HG03045 (cell line): Measurements from ENCODE around the gene GLI1.

ENCODE experiments used
- ATAC-seq: cut with Tn5 transposase; IDR thresholded peaks from one replicate; pipeline ENCODE4 v1.9.1; 2021; ENCODE audit warnings: mild to moderate bottlenecking, moderate library complexity; ENCODE audit not compliant: unreplicated experiment

GLI1 gene

DNA sequence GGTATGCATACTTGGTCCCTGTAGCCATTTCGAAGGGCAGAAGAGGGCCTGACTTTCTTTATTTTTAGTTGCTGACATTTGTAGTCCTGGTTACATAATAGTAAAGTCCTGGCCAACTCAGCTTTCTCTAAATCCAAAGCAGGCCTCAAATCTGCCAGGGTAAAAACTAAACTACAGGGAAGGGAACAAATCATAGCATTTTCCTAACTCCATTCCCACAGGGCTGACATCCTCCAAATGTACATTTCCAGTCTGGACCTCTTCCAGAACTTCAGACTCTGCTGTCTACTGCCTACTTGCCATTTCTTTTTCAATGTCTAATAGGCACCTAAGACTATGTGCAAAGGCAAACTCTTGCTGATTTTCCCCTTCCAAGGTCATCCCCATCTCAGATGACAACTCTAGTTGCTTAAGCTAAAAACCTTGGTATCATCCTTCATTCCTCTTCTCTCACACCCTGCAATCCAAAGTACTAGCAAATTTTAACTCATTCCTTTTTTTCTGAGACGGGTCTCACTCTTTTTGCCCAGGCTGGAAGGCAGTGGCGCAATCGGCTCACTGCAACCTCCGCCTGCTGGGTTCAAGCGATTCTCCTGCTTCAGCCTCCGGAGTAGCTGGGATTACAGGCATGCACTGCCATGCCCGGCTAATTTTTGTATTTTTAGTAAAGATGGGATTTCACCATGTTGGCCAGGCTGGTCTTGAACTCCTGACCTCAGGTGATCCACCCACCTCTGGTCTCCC, 58.8 kb downstream of the GLI1 start:
- no peak for ATAC-seq

DNA sequence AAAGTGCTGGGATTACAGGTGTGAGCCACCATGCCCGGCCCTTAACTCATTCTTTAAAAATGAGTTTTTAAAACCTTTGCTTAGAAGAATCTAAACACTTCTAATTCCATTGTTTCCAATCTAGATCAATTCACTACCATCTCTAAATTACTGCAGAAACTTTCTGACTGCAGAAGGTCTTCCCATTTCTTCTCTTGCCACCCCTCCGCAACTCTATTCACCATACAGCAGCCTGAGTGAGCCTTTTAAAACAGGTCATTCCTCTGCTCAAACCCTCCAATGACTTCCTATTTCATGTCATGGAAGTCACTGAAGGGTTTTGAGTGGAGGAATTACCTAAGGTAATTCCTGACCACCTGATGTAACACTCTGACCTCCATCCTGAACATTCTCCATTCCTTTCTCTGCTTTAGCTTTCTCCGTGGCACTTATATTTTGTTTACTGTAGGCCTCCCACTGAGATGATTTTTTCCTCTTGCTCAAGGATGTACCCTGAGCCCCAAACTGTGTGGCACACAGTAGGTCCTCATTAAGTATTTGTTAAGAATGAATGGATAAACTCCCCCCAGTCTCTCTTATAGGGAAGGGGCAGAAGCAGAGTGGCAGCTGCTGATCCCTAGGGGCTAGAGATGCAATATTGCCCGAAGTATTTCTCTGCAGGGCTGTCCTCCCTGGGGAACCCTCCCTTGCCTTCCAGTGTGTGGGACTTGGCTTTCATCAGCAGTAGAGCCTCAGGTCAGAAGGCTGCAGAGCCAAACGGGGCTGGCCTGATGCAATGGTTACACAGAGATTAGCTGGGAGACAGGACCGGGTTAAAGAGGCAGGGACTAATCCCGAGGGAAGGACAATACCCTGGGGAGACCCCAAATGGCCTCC, 59.6 kb downstream of the GLI1 start:
- ATAC-seq: no peak

DNA sequence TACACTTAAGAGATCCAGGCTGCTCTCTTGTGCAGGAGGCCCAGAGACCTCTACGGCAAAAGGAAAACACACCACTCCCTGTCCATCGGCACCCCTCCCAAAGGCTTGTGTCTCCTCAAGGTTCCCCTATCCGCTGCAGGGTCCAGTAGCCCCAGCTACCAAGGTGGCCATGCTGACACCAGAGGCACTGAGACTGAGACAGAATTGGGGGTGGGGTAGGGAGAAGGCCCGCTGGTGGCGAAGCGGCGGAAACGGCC, 60.1 kb downstream of the GLI1 start:
- ATAC-seq: peak; percentile 2

DNA sequence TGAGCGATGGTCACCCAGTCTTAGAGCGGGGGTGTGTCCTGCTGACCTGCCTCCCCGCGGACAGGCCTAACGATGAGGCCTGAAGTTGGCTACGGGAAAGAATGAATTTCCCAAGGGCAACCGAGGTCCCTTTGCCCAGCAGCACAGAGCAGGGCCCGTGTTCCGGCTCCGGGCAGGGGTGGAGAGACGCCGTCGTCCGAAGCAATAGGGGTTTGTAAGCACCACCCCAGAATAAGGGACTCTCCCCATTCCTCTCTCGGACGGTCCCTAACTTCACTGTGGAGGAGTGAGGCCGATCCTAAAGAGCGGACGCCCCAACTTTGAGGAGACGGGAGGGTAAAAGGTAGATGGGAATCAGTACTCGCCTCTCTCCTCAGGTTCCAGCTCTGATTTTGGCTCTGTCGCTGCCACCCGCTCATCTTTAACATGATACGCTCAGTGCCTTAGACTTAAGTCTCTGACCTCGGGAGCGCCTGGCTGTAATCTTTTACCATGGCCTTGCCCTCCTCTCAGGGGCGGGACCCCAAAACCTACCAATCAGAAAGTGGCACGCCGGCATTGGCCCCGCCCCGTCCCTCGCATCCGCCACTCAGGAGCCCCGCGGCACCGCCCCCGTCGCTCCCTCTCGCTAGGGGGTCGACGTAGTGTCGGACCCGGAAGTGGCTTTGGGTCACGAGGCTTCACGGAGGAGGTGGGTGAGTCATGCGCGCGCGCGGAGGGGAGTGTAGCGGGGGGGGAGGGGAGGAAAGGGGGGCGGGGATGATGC, 60.7 kb downstream of the GLI1 start, which contains the start of gene DDIT3:
Gene DDIT3 (minus strand): TSS at position 462 of the 766 bp plus-strand sequence. CDS start 3,108 bp downstream, outside the sequence.
- peak; percentile 64 for ATAC-seq

DNA sequence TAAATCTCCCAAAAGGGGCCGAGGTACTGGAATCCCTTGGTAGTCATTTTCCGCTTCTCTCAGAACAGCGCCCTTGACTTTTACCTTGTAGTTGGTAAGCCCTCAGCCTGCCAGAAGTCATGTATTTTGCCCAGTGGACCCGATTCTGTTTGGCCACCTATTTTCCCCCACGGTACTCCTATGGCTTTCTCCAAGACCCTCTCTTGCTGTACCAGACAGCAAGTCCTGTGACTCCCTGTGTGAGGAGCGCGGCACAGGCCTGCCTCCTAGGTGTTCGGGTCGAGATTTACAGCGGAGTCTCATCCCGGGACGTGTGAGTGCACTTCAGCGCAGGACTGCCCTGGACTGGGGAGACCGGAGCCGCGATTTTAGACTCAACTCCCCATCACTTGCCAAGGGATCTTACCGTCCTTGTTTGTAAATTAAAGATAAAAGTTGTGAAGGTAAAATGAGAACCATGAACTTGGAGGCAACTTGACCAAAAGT, 62.0 kb downstream of the GLI1 start:
- no peak for ATAC-seq
